ENCODE results near the gene MYOG. TPM values are rescaled to one million over a fixed set of nuclear protein-coding genes. Genes with fewer than 3 reads are reported as not detected.

Gene MYOG
- total RNA-seq, 1 donor from 2014 or later: not detected

- TF ChIP-seq CTCF (IDR thresholded peaks at IDR 0.05; ENCODE audit: borderline replicate concordance): no peak
- Histone ChIP-seq H3K27me3 (ENCODE audit: low read depth) (peaks cover 25% of the 10 kb centered on the region), H3K9me3 (replicated peaks) (no peaks in the 10 kb centered on the region), H3K36me3 (peaks cover 9% of the 10 kb centered on the region), H3K4me1 (peaks cover 54% of the 10 kb centered on the region), H3K4me3 (no peak overlapping the region), H3K27ac (replicated peaks) (no peak overlapping the region)
- intact Hi-C loops (cut with micrococcal nuclease): no loop called here
- DNase-seq: no peak
Measured at GRCh38 chr1:203072002-203072602, 13.7 kb downstream of the MYOG start.

- no peak for DNase-seq
- H3K4me3 ChIP-seq: no peak overlapping the region
Measured at GRCh38 chr1:203069030-203069747, 16.6 kb downstream of the MYOG start.

GRCh38 chr1:203066965-203067364 lies 18.8 kb downstream of the MYOG start:
- intact Hi-C loops (cut with micrococcal nuclease): no loop called here
- peaks cover 29% of the 10 kb centered on the region for H3K4me1 ChIP-seq
- DNase-seq: no peak

More at GRCh38 chr1:203069030-203069747, 16.6 kb downstream of the MYOG start:
- TF ChIP-seq CTCF (IDR thresholded peaks at IDR 0.05; ENCODE audit: borderline replicate concordance): no peak
- peaks cover 39% of the 10 kb centered on the region for H3K4me1 ChIP-seq
- H3K27me3 ChIP-seq (ENCODE audit: low read depth): peaks cover 2% of the 10 kb centered on the region
- H3K36me3 ChIP-seq: peaks cover 9% of the 10 kb centered on the region
- no peaks in the 10 kb centered on the region for H3K9me3 ChIP-seq (replicated peaks)
- peak overlapping the region; percentile 84 for H3K27ac ChIP-seq (replicated peaks)
- intact Hi-C loops (cut with micrococcal nuclease): no loop called here

GRCh38 chr1:203065986-203066385 lies 19.8 kb downstream of the MYOG start:
- H3K9me3 ChIP-seq (replicated peaks): no peaks in the 10 kb centered on the region
- H3K4me3 ChIP-seq: no peak overlapping the region
- no peak overlapping the region for H3K27ac ChIP-seq (replicated peaks)
- intact Hi-C loops (cut with micrococcal nuclease): no loop called here
- peaks cover 29% of the 10 kb centered on the region for H3K4me1 ChIP-seq
- no peaks in the 10 kb centered on the region for H3K27me3 ChIP-seq (ENCODE audit: low read depth)
- TF ChIP-seq CTCF (IDR thresholded peaks at IDR 0.05; ENCODE audit: borderline replicate concordance): no peak
- peaks cover 3% of the 10 kb centered on the region for H3K36me3 ChIP-seq
- no peak for DNase-seq

More at GRCh38 chr1:203066965-203067364, 18.8 kb downstream of the MYOG start:
- H3K27ac ChIP-seq (replicated peaks): no peak overlapping the region
- H3K4me3 ChIP-seq: no peak overlapping the region
- H3K36me3 ChIP-seq: peaks cover 9% of the 10 kb centered on the region
- no peaks in the 10 kb centered on the region for H3K9me3 ChIP-seq (replicated peaks)
- TF ChIP-seq CTCF (IDR thresholded peaks at IDR 0.05; ENCODE audit: borderline replicate concordance): no peak
- no peaks in the 10 kb centered on the region for H3K27me3 ChIP-seq (ENCODE audit: low read depth)

- no peak for DNase-seq
- Histone ChIP-seq H3K9me3 (replicated peaks) (no peaks in the 10 kb centered on the region), H3K27ac (replicated peaks) (no peak overlapping the region), H3K4me1 (peaks cover 26% of the 10 kb centered on the region), H3K36me3 (peaks cover 3% of the 10 kb centered on the region), H3K4me3 (no peak overlapping the region), H3K27me3 (ENCODE audit: low read depth) (no peaks in the 10 kb centered on the region)
- intact Hi-C loops (cut with micrococcal nuclease): no loop called here
- TF ChIP-seq CTCF (IDR thresholded peaks at IDR 0.05; ENCODE audit: borderline replicate concordance): no peak
Measured at GRCh38 chr1:203065191-203065590, 20.6 kb downstream of the MYOG start.
